ENCODE measurements around the gene LIPC.

The LIPC gene

GRCh38 chr15:58407236-58407775 lies 24.5 kb upstream of the LIPC start:
- FAIRE-seq = no peak

- FAIRE-seq = no peak
Observed at GRCh38 chr15:58407778-58408177, 24.0 kb upstream of the LIPC start.

GRCh38 chr15:58409861-58410260 lies 21.9 kb upstream of the LIPC start:
- no peak for FAIRE-seq

GRCh38 chr15:58410353-58410752 lies 21.4 kb upstream of the LIPC start:
- FAIRE-seq = no peak

GRCh38 chr15:58413253-58413652 lies 18.5 kb upstream of the LIPC start:
- FAIRE-seq = no peak

GRCh38 chr15:58415636-58416035 lies 16.2 kb upstream of the LIPC start:
- FAIRE-seq = no peak

- FAIRE-seq = no peak
Observed at GRCh38 chr15:58416963-58417362, 14.8 kb upstream of the LIPC start.

- FAIRE-seq = no peak
Observed at GRCh38 chr15:58418135-58418534, 13.7 kb upstream of the LIPC start.

GRCh38 chr15:58419803-58420524 lies 11.8 kb upstream of the LIPC start:
- FAIRE-seq = no peak

- FAIRE-seq = no peak
Observed at GRCh38 chr15:58420579-58421043, 11.2 kb upstream of the LIPC start.

GRCh38 chr15:58423205-58423604 lies 8.6 kb upstream of the LIPC start:
- no peak for FAIRE-seq

GRCh38 chr15:58423831-58424608 lies 7.8 kb upstream of the LIPC start:
- FAIRE-seq = no peak

- no peak for FAIRE-seq
Observed at GRCh38 chr15:58424722-58425121, 7.1 kb upstream of the LIPC start.

GRCh38 chr15:58425185-58425584 lies 6.6 kb upstream of the LIPC start:
- no peak for FAIRE-seq

GRCh38 chr15:58425834-58426233 lies 6.0 kb upstream of the LIPC start:
- FAIRE-seq = no peak

GRCh38 chr15:58426501-58426900 lies 5.3 kb upstream of the LIPC start:
- no peak for FAIRE-seq

- FAIRE-seq = no peak
Observed at GRCh38 chr15:58427987-58428386, 3.8 kb upstream of the LIPC start.

GRCh38 chr15:58430224-58430787 lies 1.5 kb upstream of the LIPC start:
- FAIRE-seq = no peak

- no peak for FAIRE-seq
Observed at GRCh38 chr15:58432401-58432800, 610 bp downstream of the LIPC start.

GRCh38 chr15:58433597-58434333 lies 2.0 kb downstream of the LIPC start:
- FAIRE-seq = no peak

GRCh38 chr15:58434334-58434875 lies 2.6 kb downstream of the LIPC start:
- FAIRE-seq = no peak

- no peak for FAIRE-seq
Observed at GRCh38 chr15:58436552-58436951, 4.8 kb downstream of the LIPC start.

Data from colon (tissue), 2 donors.